Suppressor macrophage treated with lipopolysaccharide for 4 hours (primary cell): Measurements from ENCODE around the gene PROSER3.
"Not testable (repeated sequence)": the region's sequence is repeated elsewhere in the genome, so short reads cannot be mapped to it uniquely, and the experiment has no call there.

Experiments used
- DNase-seq: peaks from one replicate; pipeline ENCODE4 v3.0.0-alpha.2; 2020

The PROSER3 gene

DNA sequence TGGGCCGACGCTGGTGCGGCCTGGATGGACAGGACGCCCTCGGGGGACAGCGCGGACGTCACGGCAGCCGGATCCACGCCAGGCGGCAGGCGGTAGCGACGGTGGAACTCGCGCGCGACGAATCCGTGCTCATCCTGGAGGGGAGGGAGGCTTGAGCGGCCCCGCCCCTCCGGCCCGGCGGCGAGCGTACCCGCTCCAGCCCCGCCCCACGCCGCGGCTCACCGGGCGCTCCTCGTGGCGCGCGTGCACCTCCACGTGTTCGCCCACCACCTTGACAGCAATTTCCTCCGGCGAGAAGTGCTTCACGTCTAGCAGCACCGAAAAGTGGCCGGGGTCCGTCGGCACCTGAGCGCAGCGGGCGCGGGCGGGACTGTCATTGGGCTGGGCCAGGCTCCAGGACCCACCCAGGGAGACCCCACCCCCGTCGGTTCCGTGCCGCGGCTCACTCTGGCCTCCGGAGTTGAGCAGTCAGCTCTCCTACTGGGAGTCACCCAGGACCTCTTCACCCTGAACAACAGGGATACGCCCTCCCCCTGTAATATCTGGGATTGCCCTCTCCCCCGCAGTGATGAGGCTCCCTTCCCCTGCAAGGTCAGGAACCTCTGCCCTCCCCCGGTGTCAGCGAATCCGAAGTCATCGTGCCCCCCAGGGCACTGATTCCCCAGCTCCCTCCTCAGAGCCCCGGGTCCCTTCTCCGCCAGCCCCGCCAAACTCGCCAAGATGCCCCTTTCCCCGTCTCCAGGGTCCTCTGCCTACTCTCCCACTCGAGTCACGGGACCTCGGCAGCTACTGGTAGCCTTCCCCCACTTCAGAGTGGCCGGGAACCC lies 2.2 kb upstream of the PROSER3 start:
- no peak for DNase-seq

DNA sequence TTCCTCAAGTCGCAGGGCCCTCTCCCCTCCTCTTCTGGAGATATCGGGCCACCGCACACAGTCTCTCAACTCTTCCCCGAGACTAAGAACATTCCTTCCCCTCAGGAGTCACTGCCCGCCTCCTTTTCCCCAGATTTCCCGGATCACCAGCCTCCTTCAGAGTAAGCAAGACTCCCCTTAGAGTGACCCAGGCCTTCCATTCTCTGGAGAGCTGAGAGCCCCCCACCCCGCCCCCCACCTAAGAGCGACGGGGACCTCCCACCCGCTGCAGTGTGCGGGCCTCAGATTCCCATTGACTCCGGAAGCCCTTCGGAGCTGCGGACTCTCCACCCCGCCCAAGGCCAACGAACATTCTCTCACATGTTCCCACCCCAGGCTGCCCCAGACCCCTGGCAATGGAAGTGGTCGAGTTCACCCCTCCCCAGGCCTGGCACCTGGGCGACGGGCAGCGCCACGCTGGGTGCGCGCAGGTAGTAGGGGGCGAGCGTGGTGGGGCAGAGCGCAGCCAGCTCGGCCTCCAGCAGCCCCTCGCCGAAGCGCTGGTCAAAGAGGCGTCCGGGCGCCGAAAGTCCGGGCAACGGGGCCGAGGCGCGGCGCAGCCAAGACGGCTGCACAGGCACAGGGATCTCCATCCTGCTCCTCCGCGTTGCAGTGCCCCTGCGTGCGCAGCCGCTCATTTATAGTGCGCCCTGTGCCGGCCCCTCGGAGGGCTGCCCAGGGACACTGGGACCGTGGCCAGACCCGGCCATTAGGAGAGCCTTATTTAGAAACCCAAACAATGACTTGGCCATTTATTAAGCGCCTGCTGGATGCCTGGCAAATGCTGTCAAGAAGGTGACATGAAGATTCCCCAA lies 1.4 kb upstream of the PROSER3 start, which contains the start of gene HSPB6:
HSPB6 (minus strand) TSS at position 653 of the 854 bp plus-strand sequence; CDS start at position 632, 21 bp downstream.
- DNase-seq, result no peak

DNA sequence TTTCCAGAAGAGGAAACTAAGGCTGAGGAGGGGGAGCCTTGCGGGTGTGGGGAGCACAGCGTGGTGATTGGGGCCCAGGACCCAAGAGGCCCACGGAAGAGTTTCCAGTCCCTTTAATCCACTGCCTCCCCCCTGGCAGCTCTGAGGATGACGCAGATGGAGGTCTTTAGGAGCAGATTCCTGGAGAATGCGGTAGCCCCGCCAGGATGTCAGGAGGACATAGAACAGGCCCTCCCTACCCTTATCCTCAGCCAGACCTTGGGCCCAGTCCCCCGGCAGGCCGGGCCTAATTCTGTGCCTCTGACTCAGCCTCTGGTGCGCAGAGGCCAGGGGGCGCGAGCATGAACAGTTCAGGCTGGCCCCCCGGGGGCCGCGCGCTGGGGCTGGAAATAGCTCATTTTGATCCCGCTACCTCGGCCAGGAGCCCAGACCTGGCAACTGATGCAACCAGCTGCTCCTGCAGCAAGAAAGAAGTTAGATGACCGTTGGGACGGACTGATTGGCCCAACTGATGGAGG lies 686 bp upstream of the PROSER3 start:
- DNase-seq, result peak; percentile 23

DNA sequence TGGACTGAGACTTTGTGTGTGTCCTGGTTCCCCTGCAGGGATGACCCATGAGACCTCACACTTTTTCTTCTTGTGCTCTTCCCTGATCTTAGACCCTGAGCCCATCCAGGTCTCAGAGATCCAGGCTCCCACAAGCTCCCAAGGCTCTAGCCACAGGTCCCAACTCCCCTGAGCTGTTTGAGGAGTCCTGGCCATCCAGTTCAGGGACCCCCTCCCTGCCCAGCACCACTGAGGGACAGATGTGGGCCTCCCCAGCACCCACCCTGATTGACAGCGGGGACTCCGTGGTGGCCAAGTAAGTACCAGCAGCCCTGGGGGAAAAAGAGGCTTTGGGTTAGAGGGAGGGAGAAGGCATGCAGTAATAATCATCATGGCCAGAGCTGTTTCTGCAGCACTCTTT lies 1.7 kb downstream of the PROSER3 start:
- no peak for DNase-seq

DNA sequence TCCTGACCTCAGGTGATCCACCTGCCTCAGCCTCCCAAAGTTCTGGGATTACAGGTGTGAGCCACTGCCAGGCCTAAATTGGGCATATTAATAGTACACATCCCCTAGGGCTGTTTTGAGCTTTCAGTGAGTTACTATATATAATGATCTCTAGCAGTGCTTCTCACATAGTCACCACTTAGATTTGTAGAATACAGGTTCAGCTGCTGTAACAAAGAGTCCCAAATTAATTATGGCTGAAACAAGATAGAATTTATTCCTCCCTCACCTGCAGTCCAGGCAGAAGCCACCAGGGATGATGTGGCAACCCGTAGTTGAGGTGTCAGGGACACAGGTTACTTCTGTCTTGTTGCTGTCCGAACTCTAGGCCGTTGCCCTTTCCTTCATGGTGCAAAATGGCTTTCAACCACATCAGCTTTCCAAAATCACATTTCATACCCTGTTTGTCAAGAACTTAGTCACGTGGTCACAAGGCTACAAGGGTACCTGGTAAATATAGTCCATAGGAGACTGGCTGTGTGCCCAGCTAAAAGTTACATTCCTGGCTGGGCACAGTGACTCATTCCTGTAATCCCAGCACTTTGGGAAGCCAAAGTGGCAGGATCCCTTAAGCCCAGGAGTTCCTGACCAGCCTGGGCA lies 2.9 kb downstream of the PROSER3 start:
- no peak for DNase-seq

DNA sequence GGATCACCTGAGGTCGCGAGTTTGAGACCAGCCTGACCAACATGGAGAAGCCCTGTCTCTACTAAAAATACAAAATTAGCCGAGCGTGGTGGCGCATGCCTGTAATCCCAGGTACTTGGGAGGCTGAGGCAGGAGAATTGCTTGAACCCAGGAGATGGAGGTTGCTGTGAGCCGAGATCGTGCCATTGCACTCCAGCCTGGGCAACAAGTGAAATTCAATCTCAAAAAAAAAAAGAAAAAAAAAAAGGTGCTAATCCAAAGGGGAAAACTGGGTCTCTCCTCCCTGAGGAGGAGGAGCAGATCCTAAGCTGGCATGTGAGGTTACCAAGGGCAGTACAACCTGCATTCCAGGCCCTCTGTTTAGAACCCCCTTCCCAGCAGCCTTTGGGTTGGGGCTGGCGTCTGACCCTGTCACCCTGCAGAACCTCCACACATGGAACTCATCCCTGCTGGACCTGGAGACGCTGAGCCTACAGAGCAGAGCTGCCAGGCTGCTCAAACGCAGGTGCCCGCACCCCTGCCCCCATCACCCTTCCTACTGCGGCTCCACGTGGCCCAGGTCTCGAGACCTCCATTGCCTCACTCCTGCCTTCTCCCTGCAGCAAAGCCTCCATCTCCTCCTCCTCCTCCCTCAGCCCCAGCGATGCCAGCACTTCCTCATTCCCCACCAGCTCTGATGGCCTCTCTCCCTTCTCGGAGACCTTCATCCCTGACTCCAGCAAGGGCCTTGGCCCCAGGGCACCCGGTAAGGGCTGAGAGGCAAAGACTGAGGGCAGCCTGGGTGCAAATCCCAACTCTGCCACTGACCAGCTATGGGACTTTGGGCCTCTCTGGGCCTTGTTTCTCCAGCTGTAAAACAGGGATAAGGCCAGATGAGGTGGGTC lies 6.7 kb downstream of the PROSER3 start:
- DNase-seq, result no peak

DNA sequence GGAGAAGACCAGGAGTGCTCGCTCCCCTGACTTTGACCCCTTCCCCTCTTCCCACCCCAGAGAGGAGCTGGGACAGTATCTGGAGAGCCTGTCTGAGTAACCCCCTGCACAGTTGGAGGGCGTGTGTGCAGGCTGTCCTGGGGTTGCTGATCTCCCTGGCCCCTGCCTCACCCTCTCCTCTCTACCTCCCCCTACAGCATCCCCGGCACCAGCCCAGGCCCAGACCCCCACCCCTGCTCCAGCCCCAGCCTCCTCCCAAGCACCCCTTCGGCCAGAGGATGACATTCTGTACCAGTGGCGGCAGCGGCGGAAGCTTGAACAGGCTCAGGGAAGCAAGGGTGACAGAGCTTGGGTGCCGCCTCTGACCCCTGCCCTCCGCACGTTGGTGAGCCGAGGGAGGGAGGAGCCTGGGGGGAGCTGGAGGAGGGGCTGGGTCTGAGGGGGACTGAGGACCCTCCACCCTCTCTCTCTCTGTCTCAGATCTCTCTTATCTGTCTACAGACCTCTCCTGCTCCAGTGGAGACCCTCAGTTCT lies 8.7 kb downstream of the PROSER3 start:
- DNase-seq, result no peak

DNA sequence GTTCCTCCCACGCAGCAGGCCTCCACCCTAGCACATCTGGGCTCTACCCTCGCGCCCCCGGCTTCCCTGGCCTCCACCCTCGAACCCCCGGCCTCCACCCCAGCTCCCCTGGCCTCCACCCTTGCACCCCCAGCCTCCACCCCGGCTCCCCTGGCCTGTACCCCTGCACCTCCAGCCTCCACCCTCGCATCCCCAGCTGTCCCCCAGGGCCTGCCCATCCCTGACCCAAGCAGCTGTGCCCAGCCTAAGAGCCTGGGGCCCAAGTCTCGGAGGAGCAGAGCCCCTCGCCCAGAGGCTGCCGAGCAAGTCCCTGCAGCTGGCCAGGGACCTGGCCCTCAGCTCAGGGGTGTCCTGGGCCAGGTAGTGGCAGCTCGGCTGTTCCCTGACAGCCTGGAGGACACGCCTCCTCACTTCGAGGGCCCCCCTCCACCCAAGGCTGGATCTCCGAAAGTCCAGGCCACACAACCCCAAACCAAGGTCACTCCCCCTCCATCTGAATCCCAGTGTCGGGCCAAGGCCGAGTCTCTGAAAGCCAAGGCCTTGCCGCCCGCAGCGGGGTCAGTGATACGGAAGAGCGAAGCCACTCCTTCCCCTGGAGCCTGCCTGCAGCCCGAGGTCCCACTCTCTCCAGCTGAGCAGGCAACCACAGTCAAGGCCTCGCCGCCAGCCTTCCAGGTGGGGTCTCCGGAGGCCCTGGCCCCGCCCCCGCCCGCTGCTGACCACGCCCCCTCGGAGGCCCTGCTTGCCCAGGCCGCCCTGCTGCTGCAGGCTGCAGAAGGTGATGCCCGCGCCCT lies 9.5 kb downstream of the PROSER3 start:
- DNase-seq, result no peak

DNA sequence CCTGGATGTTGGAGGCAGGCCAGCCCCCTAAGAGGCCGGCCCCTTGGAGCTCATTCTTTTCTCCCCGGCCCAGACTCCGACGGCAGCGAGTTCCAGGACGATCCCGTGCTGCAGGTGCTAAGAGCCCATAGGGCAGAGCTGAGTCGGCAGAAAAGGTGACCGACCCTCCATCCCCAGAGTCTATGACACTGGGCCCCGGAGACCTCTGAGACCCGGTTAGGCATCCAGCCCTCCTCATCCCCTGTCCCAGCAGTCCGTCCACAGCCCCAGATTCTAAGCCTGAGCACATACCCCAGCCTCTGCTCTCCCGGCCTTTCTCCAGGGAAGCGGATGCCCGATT lies 10.1 kb downstream of the PROSER3 start:
- DNase-seq, result no peak

DNA sequence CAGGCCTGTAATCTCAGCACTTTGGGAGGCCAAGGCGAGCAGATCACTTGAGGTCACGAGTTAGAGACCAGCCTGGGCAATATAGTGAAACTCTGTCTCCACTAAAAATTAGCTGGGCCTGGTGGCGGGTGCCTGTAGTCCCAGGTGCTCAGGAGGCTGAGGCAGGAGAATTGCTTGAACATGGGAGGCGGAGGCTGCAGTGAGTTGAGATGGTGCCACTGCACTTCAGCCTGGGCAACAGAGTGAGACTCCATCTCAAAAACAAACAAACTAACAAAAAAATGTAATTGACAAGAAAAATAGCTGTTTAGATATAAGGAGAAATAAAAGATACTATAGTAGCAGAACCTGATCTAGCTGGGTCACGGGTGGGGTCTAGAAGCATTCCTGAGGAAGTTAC lies 14.4 kb downstream of the PROSER3 start:
- DNase-seq, result not testable (repeated sequence)

DNA sequence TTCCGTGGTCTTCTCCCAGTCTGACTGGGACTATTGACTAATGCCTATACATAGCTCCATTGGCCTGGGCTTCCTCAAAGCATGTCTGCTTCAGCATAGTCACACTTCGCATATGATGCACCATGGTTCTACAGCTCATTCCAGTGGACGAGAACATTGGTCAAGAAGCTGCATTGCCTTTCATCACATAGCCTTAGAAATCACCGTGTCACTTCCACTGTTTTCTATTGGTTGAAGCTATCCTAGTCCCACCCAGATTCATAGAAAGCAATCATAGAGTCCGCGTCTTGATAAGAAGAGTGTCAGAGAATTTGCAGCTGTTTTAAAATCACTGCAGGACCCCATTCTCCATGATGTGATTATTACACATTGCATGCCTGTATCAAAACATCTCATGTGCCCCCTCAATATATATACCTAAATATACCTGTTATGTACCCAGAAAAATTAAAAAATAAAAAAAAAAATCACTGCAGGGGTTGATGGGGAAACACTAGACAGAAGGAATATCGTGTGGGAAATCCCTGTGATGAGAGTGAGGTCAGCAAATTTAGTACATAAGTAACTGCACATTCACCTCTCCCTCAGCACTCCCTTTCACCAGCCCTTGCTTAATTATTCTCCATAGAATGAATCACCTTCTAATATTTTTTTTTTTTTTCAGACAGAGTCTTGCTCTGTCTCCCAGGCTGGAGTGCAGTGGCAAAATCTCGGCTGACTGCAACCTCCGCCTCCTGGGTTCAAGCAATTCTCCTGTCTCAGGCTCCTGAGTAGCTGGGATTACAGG lies 15.2 kb downstream of the PROSER3 start:
- DNase-seq, result peak; percentile 31

DNA sequence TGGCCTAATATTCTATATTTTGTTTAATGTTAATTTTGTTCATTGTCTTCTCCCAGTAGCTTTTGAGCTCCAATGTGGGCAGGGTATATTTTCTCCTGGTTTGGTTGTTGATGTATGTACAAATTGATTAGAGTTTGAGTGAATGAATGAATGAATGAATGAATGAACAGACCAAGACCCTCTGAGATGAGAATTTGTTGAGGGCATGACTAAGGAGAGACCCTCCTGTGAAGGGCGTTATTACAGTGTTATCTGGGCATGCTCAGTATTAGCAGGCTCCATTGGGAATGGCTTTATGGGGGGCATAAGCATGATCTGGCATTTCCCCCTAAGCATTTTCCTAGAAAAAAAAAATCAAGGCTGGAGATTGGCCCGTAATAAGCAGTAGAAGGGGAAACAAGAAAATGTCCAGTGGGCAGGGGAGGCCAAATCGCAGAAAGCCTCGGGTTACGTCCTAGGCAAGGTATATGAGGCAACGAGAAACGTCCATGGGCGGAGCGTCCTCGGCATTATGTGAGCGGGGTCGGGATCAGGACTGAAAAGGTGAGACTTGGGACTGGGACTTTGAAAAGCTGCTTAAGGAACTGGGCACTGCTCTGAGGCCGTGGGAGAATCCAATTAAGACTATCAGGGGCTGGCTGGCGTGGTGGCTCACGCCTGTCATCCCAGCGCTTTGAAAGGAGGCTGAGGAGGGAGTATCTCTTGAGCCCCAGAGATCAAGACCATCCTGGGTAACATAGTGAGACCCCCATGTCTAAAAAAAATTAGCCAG lies 16.5 kb downstream of the PROSER3 start:
- DNase-seq, result no peak

DNA sequence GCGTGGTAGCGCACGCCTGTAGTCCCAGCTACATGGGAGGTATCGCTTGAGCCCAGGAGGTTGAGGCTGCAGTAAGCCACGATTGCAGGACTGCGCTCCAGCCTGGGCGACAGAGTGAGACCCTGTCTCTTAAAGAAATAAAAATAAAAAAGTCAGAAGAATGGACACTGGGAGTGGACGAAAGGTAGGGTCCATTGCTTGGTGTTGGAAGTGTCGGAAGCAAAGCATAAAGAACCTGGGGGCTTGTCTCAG lies 17.0 kb downstream of the PROSER3 start:
- DNase-seq, result no peak

DNA sequence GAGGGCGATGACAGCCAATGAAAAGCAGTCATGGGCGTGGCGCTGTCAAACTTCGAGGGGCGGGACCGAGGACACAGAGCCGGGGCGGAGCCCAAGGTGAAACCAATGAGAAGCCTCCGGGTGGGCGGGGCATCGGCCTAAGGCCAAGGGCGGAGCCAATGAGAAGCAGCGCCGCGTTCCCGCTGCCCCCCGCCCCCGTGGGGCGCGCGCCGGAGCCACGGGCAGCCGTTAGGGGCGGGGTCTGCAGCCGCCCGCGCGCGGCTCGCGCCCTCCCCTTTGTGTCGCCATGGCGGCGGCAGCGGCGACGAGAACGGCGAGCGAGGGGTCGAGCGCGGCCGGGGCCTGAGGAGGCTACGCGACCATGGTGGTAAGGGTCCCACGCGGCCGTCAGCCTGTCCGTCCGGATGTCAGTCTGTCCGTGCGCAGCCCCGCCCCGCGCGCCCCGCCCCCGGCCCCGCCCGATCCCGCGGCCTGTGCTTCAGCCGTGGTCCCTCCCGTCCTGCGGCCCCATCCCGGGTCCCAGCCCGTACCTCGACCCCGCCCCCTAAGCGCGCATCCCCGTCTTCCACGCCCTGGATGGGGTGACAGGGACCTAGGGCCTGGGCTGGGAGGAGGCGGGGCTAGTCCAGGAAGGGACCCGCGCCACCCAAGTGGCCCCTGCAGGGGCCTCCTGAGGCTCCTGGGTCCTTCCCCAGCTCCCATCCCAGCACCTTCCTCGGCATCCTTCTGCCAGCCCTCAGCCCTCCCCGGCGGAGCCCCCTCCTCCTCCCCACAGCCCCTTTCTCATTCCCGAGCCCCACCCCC lies 17.5 kb downstream of the PROSER3 start, which contains the start of gene ARHGAP33:
ARHGAP33 (plus strand) TSS at position 267 of the 804 bp plus-strand sequence; CDS start at position 362, 95 bp downstream.
- DNase-seq, result peak; percentile 99

DNA sequence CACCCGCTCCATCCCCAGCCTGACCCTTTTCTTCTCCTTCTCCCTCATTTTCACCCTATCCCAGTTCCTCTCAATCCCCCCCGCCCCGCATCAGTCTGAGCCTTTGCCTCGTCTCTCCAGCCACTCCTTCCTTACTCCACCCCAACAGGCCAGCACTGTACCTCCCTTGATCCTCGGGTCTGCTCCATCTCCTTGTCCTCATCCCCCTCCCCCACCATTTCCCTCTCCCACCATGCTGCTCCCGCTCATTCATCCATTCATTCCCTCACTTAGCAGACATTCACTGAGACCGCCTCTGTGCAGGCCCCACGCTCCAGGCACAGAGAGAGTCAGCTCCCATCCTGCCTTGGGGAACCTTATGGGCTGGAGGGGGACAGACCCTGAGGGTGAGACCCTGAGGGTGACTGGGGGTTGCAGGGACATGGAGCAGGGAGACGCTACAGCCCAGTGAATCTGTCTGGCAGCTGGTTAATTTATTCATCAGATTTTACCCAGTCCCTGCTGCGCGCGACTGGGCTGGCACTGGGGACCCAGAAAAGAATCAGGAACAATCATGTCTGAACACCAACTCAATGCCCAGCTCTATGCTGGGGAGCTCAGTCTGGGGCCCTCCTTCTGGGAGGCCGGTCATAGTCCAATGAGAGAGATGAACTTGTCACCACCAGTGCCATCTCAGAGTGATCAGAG lies 18.3 kb downstream of the PROSER3 start:
- no peak for DNase-seq

DNA sequence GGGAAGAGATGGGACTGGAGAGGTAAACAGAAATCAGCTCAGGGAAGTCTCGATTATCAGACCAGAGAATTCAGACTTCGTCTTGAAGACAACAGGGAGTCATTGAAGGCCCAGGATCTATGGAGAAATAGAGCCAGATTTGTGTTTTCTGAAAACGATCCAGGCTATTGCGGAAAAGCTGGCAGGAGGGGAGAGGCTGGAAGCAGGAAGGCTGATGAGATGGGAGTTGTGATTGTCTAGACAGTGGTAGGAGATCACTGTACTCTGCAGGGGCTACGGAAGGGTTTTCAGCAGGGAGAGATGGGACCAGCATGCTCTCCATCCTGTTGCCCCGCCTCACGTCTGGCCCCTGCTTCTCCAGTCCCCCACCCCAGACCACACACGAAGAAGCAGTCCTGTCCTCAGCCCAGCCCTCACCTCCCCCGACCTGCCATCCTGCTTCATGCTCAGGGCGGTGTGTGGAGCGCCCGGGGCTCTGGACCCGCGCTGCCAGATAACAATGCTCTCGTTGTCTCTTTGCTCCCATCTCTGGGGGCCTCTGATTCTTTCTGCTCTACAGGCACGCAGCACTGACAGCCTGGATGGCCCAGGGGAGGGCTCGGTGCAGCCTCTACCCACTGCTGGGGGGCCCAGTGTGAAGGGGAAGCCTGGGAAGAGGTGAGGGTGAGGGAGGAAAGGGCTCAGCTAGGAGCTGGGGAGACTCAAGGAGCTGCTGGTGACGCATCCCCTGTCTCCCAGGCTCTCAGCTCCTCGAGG lies 19.3 kb downstream of the PROSER3 start:
- no peak for DNase-seq

DNA sequence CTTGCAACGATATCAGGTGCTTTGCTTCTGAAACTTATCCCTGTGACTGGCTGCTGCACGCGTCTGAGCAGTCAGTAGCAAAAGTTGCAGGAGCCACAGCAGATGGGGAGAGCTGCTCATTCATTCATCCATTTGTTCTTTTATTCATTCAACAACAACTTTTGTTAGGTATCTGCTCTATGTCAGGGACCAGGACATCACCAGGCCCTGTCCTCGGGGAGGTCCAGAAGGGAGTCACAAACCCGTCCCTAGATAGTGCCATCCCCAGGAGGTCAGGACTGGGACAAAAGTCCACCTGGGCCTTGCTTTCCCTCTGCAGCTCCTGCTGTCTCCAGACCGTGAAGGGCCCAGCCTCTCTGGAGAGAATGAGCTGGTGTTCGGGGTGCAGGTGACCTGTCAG lies 20.0 kb downstream of the PROSER3 start:
- no peak for DNase-seq
